Uterus (tissue), 4 donors: ENCODE measurements around the gene CCDC158. TPM values are rescaled to one million over a fixed set of nuclear protein-coding genes. Genes with fewer than 3 reads are reported as not detected.

Experiments used
- DNase-seq, 2 donors: peaks; one replicate each; pipeline ENCODE4 v3.0.0-alpha.2; 2019 to 2020
- H3K27ac ChIP-seq, 2 donors: fragments of 200-600 bp; sonication (generic); 1 replicate in 1 of 2; 2 replicates in 1 of 2; pipeline ENCODE4 v1.5.1; 2016 to 2018
- H3K27me3 ChIP-seq, 2 donors: fragments of 200-600 bp; sonication (generic); one replicate each; pipeline ENCODE4 v1.5.1; 2018 to 2019; ENCODE audit warnings: control low read depth in 1 of 2
- H3K36me3 ChIP-seq, 2 donors: fragments of 200-600 bp; sonication (generic); one replicate each; pipeline ENCODE4 v1.5.1; 2019; ENCODE audit warnings: control low read depth in 1 of 2
- H3K4me1 ChIP-seq, 2 donors: fragments of 200-600 bp; sonication (generic); one replicate each; pipeline ENCODE4 v1.5.1; 2018 to 2019; ENCODE audit warnings: control low read depth in 1 of 2
- H3K4me3 ChIP-seq, 2 donors: fragments of 200-600 bp; sonication (generic); 1 replicate in 1 of 2; 2 replicates in 1 of 2; pipeline ENCODE4 v1.5.1; 2018 to 2019; ENCODE audit warnings: mild to moderate bottlenecking in 1 of 2
- H3K9me3 ChIP-seq, 2 donors: fragments of 200-600 bp; sonication (generic); one replicate each; pipeline ENCODE4 v1.5.1; 2019; ENCODE audit warnings: control low read depth in 1 of 2
- CTCF ChIP-seq, 4 experiments: fragments of 200-600 bp in 2 of 4; fragments of 450-650 bp in 2 of 4; sonication (generic) in 2 of 4; IDR thresholded peaks; one replicate each; pipeline ENCODE4 v1.5.1; 2016 to 2019; ENCODE audit warnings: antibody characterized with exemption in 4 of 4, mild to moderate bottlenecking in 2 of 4, moderate library complexity in 1 of 4
- POLR2A ChIP-seq, 2 donors: fragments of 450-650 bp; IDR thresholded peaks; one replicate each; pipeline ENCODE4 v1.6.1; 2016; ENCODE audit warnings: antibody characterized with exemption in 2 of 2, mild to moderate bottlenecking in 1 of 2, moderate library complexity in 1 of 2
- intact Hi-C: fragments of 100-400 bp; cut with DNase I; formaldehyde crosslinking; loops from one replicate; pipeline ENCODE4 v1.15.1; 2023; ENCODE audit warnings: low total_unique reads
- total RNA-seq, 4 donors: library from RNA; depleted of rRNA in 3 of 4; stranded (reverse); fragments of >200 nt in 3 of 4; gene quantifications; one replicate each; pipeline versions ENCODE4 v1.1.0 to v1.2.4, GENCODE V29; 2014 to 2023
- donor health status: DM: yes; HTN: yes; CAD: no.

Gene CCDC158
- total RNA-seq, 4 donors from 2014 or later: under 0.01 to 2.2 (median 0.34) TPM; not detected in 1

DNA sequence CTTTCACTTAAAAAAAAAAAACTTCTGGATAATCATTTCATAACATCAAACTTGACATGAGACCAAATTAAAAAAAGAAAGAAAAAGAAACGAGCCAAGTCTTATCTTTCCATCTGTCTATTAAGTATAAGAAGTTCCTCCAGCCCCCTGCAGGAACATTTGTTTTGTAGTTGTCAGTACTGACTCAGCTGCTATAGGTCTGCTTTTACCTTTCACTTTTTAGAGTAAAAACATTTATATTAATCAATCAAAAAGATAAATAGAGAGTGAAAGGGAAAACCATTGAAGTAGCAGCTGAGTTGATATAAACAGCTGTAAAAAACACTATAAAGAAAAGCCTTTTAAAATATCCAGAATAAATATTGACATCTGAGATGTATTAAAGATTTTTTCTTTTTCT lies 46.1 kb downstream of the CCDC158 start:
- H3K4me3 ChIP-seq: no peak overlapping the region
- DNase-seq: no peak
- H3K27me3 ChIP-seq: no peaks in the 10 kb centered on the region
- H3K9me3 ChIP-seq: no peaks in the 10 kb centered on the region
- no peak overlapping the region for H3K27ac ChIP-seq
- intact Hi-C loops: no loop called here
- no peaks in the 10 kb centered on the region for H3K36me3 ChIP-seq
- TF ChIP-seq POLR2A (IDR thresholded peaks at IDR 0.05) (no peak), CTCF (IDR thresholded peaks at IDR 0.05) (no peak)
- H3K4me1 ChIP-seq: no peaks in the 10 kb centered on the region

- Histone ChIP-seq H3K36me3 (no peaks in the 10 kb centered on the region), H3K4me3 (no peak overlapping the region), H3K27ac (no peak overlapping the region), H3K27me3 (no peaks in the 10 kb centered on the region), H3K9me3 (no peaks in the 10 kb centered on the region), H3K4me1 (no peaks in the 10 kb centered on the region)
- intact Hi-C loops: no loop called here
- TF ChIP-seq CTCF (IDR thresholded peaks at IDR 0.05) (no peak), POLR2A (IDR thresholded peaks at IDR 0.05) (no peak)
- DNase-seq: no peak
Measured at GRCh38 chr4:76373919-76374552, 46.9 kb downstream of the CCDC158 start.

DNA sequence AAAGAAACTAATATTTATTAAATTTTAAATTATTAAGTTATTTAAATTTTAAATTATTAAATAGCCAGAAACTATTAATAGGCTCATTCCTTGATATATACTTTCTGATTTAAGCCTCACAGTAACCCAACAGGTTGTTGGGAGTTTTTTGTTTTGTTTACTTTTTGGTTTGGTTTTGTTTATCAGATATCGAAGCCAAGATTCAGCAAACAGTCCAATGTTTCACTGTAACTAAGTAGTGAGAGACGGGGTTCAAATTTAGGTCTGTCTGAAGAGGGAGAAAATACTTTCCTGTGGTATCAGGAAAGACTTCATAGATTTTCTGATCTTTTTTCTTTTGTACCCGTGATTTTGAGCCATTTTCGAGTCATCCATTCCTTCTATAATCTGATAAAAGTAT lies 54.2 kb downstream of the CCDC158 start:
- Histone ChIP-seq H3K27ac (no peak overlapping the region), H3K4me3 (no peak overlapping the region), H3K27me3 (no peaks in the 10 kb centered on the region), H3K9me3 (no peaks in the 10 kb centered on the region), H3K36me3 (no peaks in the 10 kb centered on the region), H3K4me1 (no peaks in the 10 kb centered on the region)
- no peak for TF ChIP-seq POLR2A (IDR thresholded peaks at IDR 0.05)
- no peak for DNase-seq
- intact Hi-C loops: no loop called here

GRCh38 chr4:76365636-76366035 lies 55.3 kb downstream of the CCDC158 start:
- TF ChIP-seq CTCF (IDR thresholded peaks at IDR 0.05): no peak
- TF ChIP-seq POLR2A (IDR thresholded peaks at IDR 0.05): no peak
- no peak for DNase-seq
- Histone ChIP-seq H3K27me3 (no peaks in the 10 kb centered on the region), H3K4me3 (no peak overlapping the region), H3K4me1 (no peaks in the 10 kb centered on the region), H3K36me3 (no peaks in the 10 kb centered on the region), H3K9me3 (no peaks in the 10 kb centered on the region), H3K27ac (no peak overlapping the region)
- intact Hi-C loops: no loop called here

- intact Hi-C loops: no loop called here
- H3K4me1 ChIP-seq: no peaks in the 10 kb centered on the region
- no peaks in the 10 kb centered on the region for H3K27me3 ChIP-seq
- H3K27ac ChIP-seq: no peak overlapping the region
- H3K9me3 ChIP-seq: no peaks in the 10 kb centered on the region
- H3K4me3 ChIP-seq: no peak overlapping the region
- DNase-seq: no peak
- TF ChIP-seq CTCF (IDR thresholded peaks at IDR 0.05): no peak
- no peak for TF ChIP-seq POLR2A (IDR thresholded peaks at IDR 0.05)
- no peaks in the 10 kb centered on the region for H3K36me3 ChIP-seq
Measured at GRCh38 chr4:76364763-76365162, 56.2 kb downstream of the CCDC158 start.
